Measurements from ENCODE around the gene ART1. TPM values are rescaled to one million over a fixed set of nuclear protein-coding genes. Genes with fewer than 3 reads are reported as not detected.

The ART1 gene
- total RNA-seq, 1 donor from 2014 or later = not detected

- DNase-seq = no peak
- Mint-ChIP-seq H3K27me3 (no peaks in the 10 kb centered on the region), H3K4me3 (no peak overlapping the region), H3K36me3 (ENCODE audit: low read depth) (peaks cover 20% of the 10 kb centered on the region), H3K9me3 (no peaks in the 10 kb centered on the region), H3K4me1 (no peaks in the 10 kb centered on the region), H3K27ac (no peak overlapping the region)
- intact Hi-C loops (cut with micrococcal nuclease) = no loop called here
These were observed 19.2 kb downstream of the ART1 start for GRCh38 chr11:3664032-3664630.

GRCh38 chr11:3665336-3666022 is 20.6 kb downstream of the ART1 start:
- intact Hi-C loops (cut with micrococcal nuclease) = no loop called here
- no peaks in the 10 kb centered on the region for H3K4me1 Mint-ChIP-seq
- H3K4me3 Mint-ChIP-seq = no peak overlapping the region
- peaks cover 26% of the 10 kb centered on the region for H3K36me3 Mint-ChIP-seq (ENCODE audit: low read depth)
- DNase-seq = no peak
- no peaks in the 10 kb centered on the region for H3K27me3 Mint-ChIP-seq
- no peak overlapping the region for H3K27ac Mint-ChIP-seq
- no peaks in the 10 kb centered on the region for H3K9me3 Mint-ChIP-seq

- H3K27ac Mint-ChIP-seq = no peak overlapping the region
- no peaks in the 10 kb centered on the region for H3K27me3 Mint-ChIP-seq
- no peaks in the 10 kb centered on the region for H3K9me3 Mint-ChIP-seq
- intact Hi-C loops (cut with micrococcal nuclease) = no loop called here
- DNase-seq = no peak
- H3K4me3 Mint-ChIP-seq = no peak overlapping the region
- H3K36me3 Mint-ChIP-seq (ENCODE audit: low read depth) = peaks cover 29% of the 10 kb centered on the region
- H3K4me1 Mint-ChIP-seq = no peaks in the 10 kb centered on the region
These were observed 21.1 kb downstream of the ART1 start for GRCh38 chr11:3666023-3666530.

GRCh38 chr11:3667149-3668035 is 22.5 kb downstream of the ART1 start:
- Mint-ChIP-seq H3K4me3 (no peak overlapping the region), H3K4me1 (no peaks in the 10 kb centered on the region), H3K36me3 (ENCODE audit: low read depth) (peaks cover 32% of the 10 kb centered on the region), H3K27me3 (no peaks in the 10 kb centered on the region), H3K27ac (no peak overlapping the region), H3K9me3 (no peaks in the 10 kb centered on the region)
- no peak for DNase-seq
- intact Hi-C loops (cut with micrococcal nuclease) = no loop called here

GRCh38 chr11:3669128-3669527 is 24.2 kb downstream of the ART1 start:
- intact Hi-C loops (cut with micrococcal nuclease) = no loop called here
- H3K27me3 Mint-ChIP-seq = no peaks in the 10 kb centered on the region
- no peak overlapping the region for H3K27ac Mint-ChIP-seq
- no peaks in the 10 kb centered on the region for H3K9me3 Mint-ChIP-seq
- H3K4me3 Mint-ChIP-seq = no peak overlapping the region
- no peaks in the 10 kb centered on the region for H3K4me1 Mint-ChIP-seq
- H3K36me3 Mint-ChIP-seq (ENCODE audit: low read depth) = peaks cover 34% of the 10 kb centered on the region
- DNase-seq = no peak

- Mint-ChIP-seq H3K27ac (no peak overlapping the region), H3K9me3 (no peaks in the 10 kb centered on the region), H3K36me3 (ENCODE audit: low read depth) (peaks cover 35% of the 10 kb centered on the region), H3K4me3 (no peak overlapping the region), H3K27me3 (no peaks in the 10 kb centered on the region), H3K4me1 (peaks cover 3% of the 10 kb centered on the region)
- intact Hi-C loops (cut with micrococcal nuclease) = no loop called here
- no peak for DNase-seq
These were observed 24.8 kb downstream of the ART1 start for GRCh38 chr11:3669742-3670183.

GRCh38 chr11:3671334-3672254 is 26.7 kb downstream of the ART1 start, which contains the start of gene CHRNA10:
TSS of gene CHRNA10 (minus strand) at chr11:3671384. CDS start at chr11:3671312, 72 bp downstream.
- no peak for DNase-seq
- Mint-ChIP-seq H3K9me3 (no peaks in the 10 kb centered on the region), H3K27me3 (no peaks in the 10 kb centered on the region), H3K4me1 (peaks cover 3% of the 10 kb centered on the region), H3K36me3 (ENCODE audit: low read depth) (peaks cover 37% of the 10 kb centered on the region), H3K27ac (peak within 1 kb of the TSS; percentile 6), H3K4me3 (no peak within 1 kb of the TSS)
- intact Hi-C loops (cut with micrococcal nuclease) = no loop called here

- no peak for DNase-seq
- H3K36me3 Mint-ChIP-seq (ENCODE audit: low read depth) = peaks cover 52% of the 10 kb centered on the region
- H3K9me3 Mint-ChIP-seq = no peaks in the 10 kb centered on the region
- H3K27me3 Mint-ChIP-seq = no peaks in the 10 kb centered on the region
- intact Hi-C loops (cut with micrococcal nuclease) = no loop called here
- peaks cover 3% of the 10 kb centered on the region for H3K4me1 Mint-ChIP-seq
- no peak overlapping the region for H3K27ac Mint-ChIP-seq
- H3K4me3 Mint-ChIP-seq = no peak overlapping the region
These were observed 29.3 kb downstream of the ART1 start for GRCh38 chr11:3674189-3674588.

GRCh38 chr11:3675971-3676370 is 31.0 kb downstream of the ART1 start:
- Mint-ChIP-seq H3K27ac (no peak overlapping the region), H3K4me3 (no peak overlapping the region), H3K36me3 (ENCODE audit: low read depth) (peaks cover 59% of the 10 kb centered on the region), H3K9me3 (no peaks in the 10 kb centered on the region), H3K27me3 (no peaks in the 10 kb centered on the region), H3K4me1 (peaks cover 3% of the 10 kb centered on the region)
- intact Hi-C loops (cut with micrococcal nuclease) = no loop called here
- no peak for DNase-seq

- no peak overlapping the region for H3K27ac Mint-ChIP-seq
These were observed 34.1 kb downstream of the ART1 start for GRCh38 chr11:3679077-3679476.

GRCh38 chr11:3683039-3683438 is 38.1 kb downstream of the ART1 start:
- Mint-ChIP-seq H3K9me3 (no peaks in the 10 kb centered on the region), H3K4me1 (peaks cover 12% of the 10 kb centered on the region), H3K4me3 (no peak overlapping the region), H3K36me3 (ENCODE audit: low read depth) (peaks cover 78% of the 10 kb centered on the region), H3K27me3 (no peaks in the 10 kb centered on the region), H3K27ac (no peak overlapping the region)
- intact Hi-C loops (cut with micrococcal nuclease) = no loop called here
- no peak for DNase-seq

More at GRCh38 chr11:3679077-3679476, 34.1 kb downstream of the ART1 start:
- H3K4me1 Mint-ChIP-seq = peaks cover 15% of the 10 kb centered on the region
- H3K9me3 Mint-ChIP-seq = no peaks in the 10 kb centered on the region
- no peak overlapping the region for H3K4me3 Mint-ChIP-seq
- H3K36me3 Mint-ChIP-seq (ENCODE audit: low read depth) = peaks cover 70% of the 10 kb centered on the region
- no peaks in the 10 kb centered on the region for H3K27me3 Mint-ChIP-seq
- intact Hi-C loops (cut with micrococcal nuclease) = no loop called here
- no peak for DNase-seq

- Mint-ChIP-seq H3K4me1 (peaks cover 12% of the 10 kb centered on the region), H3K36me3 (ENCODE audit: low read depth) (peaks cover 71% of the 10 kb centered on the region), H3K27me3 (no peaks in the 10 kb centered on the region), H3K9me3 (no peaks in the 10 kb centered on the region), H3K4me3 (no peak overlapping the region), H3K27ac (no peak overlapping the region)
- no peak for DNase-seq
- intact Hi-C loops (cut with micrococcal nuclease) = no loop called here
These were observed 39.3 kb downstream of the ART1 start for GRCh38 chr11:3684129-3684818.

GRCh38 chr11:3684819-3685172 is 39.9 kb downstream of the ART1 start:
- H3K36me3 Mint-ChIP-seq (ENCODE audit: low read depth) = peaks cover 67% of the 10 kb centered on the region
- intact Hi-C loops (cut with micrococcal nuclease) = no loop called here
- H3K27ac Mint-ChIP-seq = no peak overlapping the region
- H3K27me3 Mint-ChIP-seq = no peaks in the 10 kb centered on the region
- H3K4me1 Mint-ChIP-seq = peaks cover 12% of the 10 kb centered on the region
- no peak overlapping the region for H3K4me3 Mint-ChIP-seq
- no peak for DNase-seq
- no peaks in the 10 kb centered on the region for H3K9me3 Mint-ChIP-seq

Data from activated CD4-positive, alpha-beta T cell treated with anti-CD3 and anti-CD28 coated beads, Interleukin-2, amount 10 ng/mL, durations not matched to agents 24 days and 14 days (primary cell).